HEK293 (cell line): ENCODE measurements around the gene WNT1.

Source experiments
- BCL11A ChIP-seq: fragments of 450-650 bp; formaldehyde crosslinking; IDR thresholded peaks from 2 replicates; pipeline ENCODE4 v1.5.1; 2016; ENCODE audit warnings: low read depth, missing biosample characterization, missing genetic modification characterization
- OSR2 ChIP-seq: fragments of 450-650 bp; formaldehyde crosslinking; IDR thresholded peaks from 2 replicates; pipeline ENCODE4 v1.5.1; 2016; ENCODE audit warnings: missing biosample characterization, missing genetic modification characterization
- OVOL3 ChIP-seq: fragments of 450-650 bp; formaldehyde crosslinking; IDR thresholded peaks from 2 replicates; pipeline ENCODE4 v1.5.1; 2016; ENCODE audit warnings: missing biosample characterization, missing genetic modification characterization
- PBX3 ChIP-seq: sonication (generic); formaldehyde crosslinking; IDR thresholded peaks from 2 replicates; pipeline ENCODE4 v1.8.1; 2022; ENCODE audit warnings: mild to moderate bottlenecking, moderate library complexity, missing genetic modification reagents
- PRDM4 ChIP-seq: fragments of 450-650 bp; formaldehyde crosslinking; IDR thresholded peaks from 2 replicates; pipeline ENCODE4 v1.5.1; 2017; ENCODE audit warnings: missing biosample characterization, missing genetic modification characterization
- PRDM6 ChIP-seq: fragments of 450-650 bp; formaldehyde crosslinking; IDR thresholded peaks from 2 replicates; pipeline ENCODE4 v1.5.1; 2017; ENCODE audit warnings: missing biosample characterization, missing genetic modification characterization
- TSHZ1 ChIP-seq: fragments of 450-650 bp; formaldehyde crosslinking; IDR thresholded peaks from 2 replicates; pipeline ENCODE4 v1.5.1; 2016; ENCODE audit warnings: missing biosample characterization, missing genetic modification characterization, borderline replicate concordance
- YY2 ChIP-seq: fragments of 450-650 bp; formaldehyde crosslinking; IDR thresholded peaks from 2 replicates; pipeline ENCODE4 v1.5.1; 2016; ENCODE audit warnings: missing biosample characterization, missing genetic modification characterization
- ZBTB1 ChIP-seq: fragments of 450-650 bp; formaldehyde crosslinking; IDR thresholded peaks from 2 replicates; pipeline ENCODE4 v1.5.1; 2016; ENCODE audit warnings: missing biosample characterization, missing genetic modification characterization
- ZBTB17 ChIP-seq: fragments of 450-650 bp; formaldehyde crosslinking; IDR thresholded peaks from 2 replicates; pipeline ENCODE4 v1.5.1; 2016; ENCODE audit warnings: missing biosample characterization, missing genetic modification characterization
- ZBTB26 ChIP-seq: fragments of 450-650 bp; formaldehyde crosslinking; optimal IDR thresholded peaks from 2 replicates; pipeline ENCODE3; 2016; ENCODE audit warnings: missing biosample characterization, mild to moderate bottlenecking, missing genetic modification characterization
- ZNF112 ChIP-seq: fragments of 450-650 bp; formaldehyde crosslinking; IDR thresholded peaks from 2 replicates; pipeline ENCODE4 v1.5.0; 2017; ENCODE audit warnings: missing biosample characterization, missing genetic modification characterization
- ZNF133 ChIP-seq: fragments of 450-650 bp; formaldehyde crosslinking; IDR thresholded peaks from 2 replicates; pipeline ENCODE4 v1.5.1; 2016; ENCODE audit warnings: missing biosample characterization, missing genetic modification characterization
- ZNF146 ChIP-seq: fragments of 450-650 bp; formaldehyde crosslinking; IDR thresholded peaks from 2 replicates; pipeline ENCODE4 v1.5.1; 2016; ENCODE audit warnings: missing biosample characterization, missing genetic modification characterization
- ZNF174 ChIP-seq: fragments of 450-650 bp; formaldehyde crosslinking; IDR thresholded peaks from 2 replicates; pipeline ENCODE4 v1.5.0; 2017; ENCODE audit warnings: missing biosample characterization, mild to moderate bottlenecking, missing genetic modification characterization
- ZNF266 ChIP-seq: fragments of 450-650 bp; formaldehyde crosslinking; IDR thresholded peaks from 2 replicates; pipeline ENCODE4 v1.5.1; 2016; ENCODE audit warnings: missing biosample characterization, missing genetic modification characterization, low read depth
- ZNF501 ChIP-seq: fragments of 450-650 bp; formaldehyde crosslinking; IDR thresholded peaks from 2 replicates; pipeline ENCODE4 v1.5.1; 2016; ENCODE audit warnings: missing biosample characterization, missing genetic modification characterization
- ZNF521 ChIP-seq: fragments of 450-650 bp; formaldehyde crosslinking; IDR thresholded peaks from 2 replicates; pipeline ENCODE4 v1.5.1; 2017; ENCODE audit warnings: missing biosample characterization, mild to moderate bottlenecking, missing genetic modification characterization
- ZNF596 ChIP-seq: fragments of 450-650 bp; IDR thresholded peaks from 2 replicates; pipeline ENCODE4 v1.5.0; 2018; ENCODE audit warnings: missing biosample characterization, mild to moderate bottlenecking, missing genetic modification characterization, moderate library complexity
- ZNF624 ChIP-seq: fragments of 450-650 bp; formaldehyde crosslinking; IDR thresholded peaks from 2 replicates; pipeline ENCODE4 v1.5.1; 2017; ENCODE audit warnings: missing biosample characterization, missing genetic modification characterization
- ZNF658 ChIP-seq: fragments of 450-650 bp; formaldehyde crosslinking; IDR thresholded peaks from 2 replicates; pipeline ENCODE4; 2016; ENCODE audit warnings: missing biosample characterization, missing genetic modification characterization
- ZNF704 ChIP-seq: fragments of 450-650 bp; formaldehyde crosslinking; IDR thresholded peaks from 2 replicates; pipeline ENCODE4 v1.5.1; 2016; ENCODE audit warnings: missing biosample characterization, missing genetic modification characterization
- ZNF777 ChIP-seq: fragments of 450-650 bp; formaldehyde crosslinking; IDR thresholded peaks from 2 replicates; pipeline ENCODE4 v1.5.1; 2017; ENCODE audit warnings: missing biosample characterization, missing genetic modification characterization, borderline replicate concordance
- ZSCAN5A ChIP-seq: fragments of 450-650 bp; formaldehyde crosslinking; IDR thresholded peaks from 2 replicates; pipeline ENCODE4 v1.5.1; 2016; ENCODE audit warnings: missing biosample characterization, missing genetic modification characterization
- ZXDB ChIP-seq: fragments of 450-650 bp; formaldehyde crosslinking; IDR thresholded peaks from 2 replicates; pipeline ENCODE4 v1.5.1; 2016; ENCODE audit warnings: missing biosample characterization, missing genetic modification characterization

The WNT1 gene

GRCh38 chr12:48956279-48957140 lies 21.6 kb upstream of the WNT1 start (continued):
- TF ChIP-seq ZBTB17 (tag by site-specific recombination) (peak; percentile 83), ZBTB26 (tag by site-specific recombination) (no peak), OSR2 (tag by site-specific recombination) (no peak), ZNF266 (tag by site-specific recombination) (no peak), PRDM4 (0 out of 2 replicates have a peak, but pooled peaks have one; percentile 10), YY2 (tag by site-specific recombination) (0 out of 2 replicates have a peak, but pooled peaks have one; percentile 4), ZNF658 (tag by site-specific recombination) (no peak), PRDM6 (no peak), ZNF146 (tag by site-specific recombination) (no peak), TSHZ1 (tag by site-specific recombination) (no peak), ZNF133 (tag by site-specific recombination) (no peak), ZNF174 (no peak), ZNF596 (no peak), BCL11A (tag by site-specific recombination) (no peak), ZNF112 (tag by site-specific recombination) (no peak), ZNF777 (tag by site-specific recombination) (no peak), ZNF501 (tag by site-specific recombination) (no peak; the same call in 1 of the 2 replicates), PBX3 (CRISPR knock-in tag) (no peak), ZXDB (no peak; the same call in 1 of the 2 replicates), ZNF624 (tag by site-specific recombination) (no peak), ZNF704 (no peak), ZNF521 (tag by site-specific recombination) (no peak), ZSCAN5A (tag by site-specific recombination) (no peak), ZBTB1 (tag by site-specific recombination) (no peak), OVOL3 (no peak)
